ENCODE results near the gene ACTR6.

GRCh38 chr12:100201604-100202423 is 1.2 kb downstream of the ACTR6 start:
- no peak for TF ChIP-seq ARNT (IDR thresholded peaks at IDR 0.05)
- no peak for TF ChIP-seq FOXA1 (IDR thresholded peaks at IDR 0.05)
- TF ChIP-seq L3MBTL2 (conservative IDR thresholded peaks at IDR 0.05): no peak
- TF ChIP-seq LEF1 (IDR thresholded peaks at IDR 0.05; ENCODE audit: borderline replicate concordance): no peak
- no peak for TF ChIP-seq HDGF (IDR thresholded peaks at IDR 0.05; ENCODE audit: borderline replicate concordance)
- TF ChIP-seq, protein P1, sequence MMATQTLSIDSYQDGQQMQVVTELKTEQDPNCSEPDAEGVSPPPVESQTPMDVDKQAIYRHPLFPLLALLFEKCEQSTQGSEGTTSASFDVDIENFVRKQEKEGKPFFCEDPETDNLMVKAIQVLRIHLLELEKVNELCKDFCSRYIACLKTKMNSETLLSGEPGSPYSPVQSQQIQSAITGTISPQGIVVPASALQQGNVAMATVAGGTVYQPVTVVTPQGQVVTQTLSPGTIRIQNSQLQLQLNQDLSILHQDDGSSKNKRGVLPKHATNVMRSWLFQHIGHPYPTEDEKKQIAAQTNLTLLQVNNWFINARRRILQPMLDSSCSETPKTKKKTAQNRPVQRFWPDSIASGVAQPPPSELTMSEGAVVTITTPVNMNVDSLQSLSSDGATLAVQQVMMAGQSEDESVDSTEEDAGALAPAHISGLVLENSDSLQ (IDR thresholded peaks at IDR 0.05): no peak
- no peak for TF ChIP-seq SUZ12 (IDR thresholded peaks at IDR 0.05)
- TF ChIP-seq SP1 (IDR thresholded peaks at IDR 0.05): no peak
- no peak for TF ChIP-seq FOXM1 (IDR thresholded peaks at IDR 0.05; ENCODE audit: borderline replicate concordance)
- no peak for TF ChIP-seq CTBP1 (IDR thresholded peaks at IDR 0.05; ENCODE audit: borderline replicate concordance)

Measured in HEK293T (cell line).